NT2/D1 (cell line): ENCODE data around the gene SLIT3.
A peak's percentile ranks its signal among the peaks of the same experiment; 100 is the strongest.
"Not testable (repeated sequence)": the region's sequence is repeated elsewhere in the genome, so short reads cannot be mapped to it uniquely, and the experiment has no call there.

Source experiments
- DNase-seq: peaks from one replicate; pipeline ENCODE4 v3.0.0-alpha.2; 2011; ENCODE audit warnings: low read depth, low spot score
- H3K27me3 ChIP-seq: 2 replicates; pipeline ENCODE4 v1.6.0; 2011; ENCODE audit warnings: mild to moderate bottlenecking; ENCODE audit not compliant: insufficient read length, insufficient read depth
- H3K36me3 ChIP-seq: 2 replicates; pipeline ENCODE4 v1.6.1; 2011; ENCODE audit warnings: mild to moderate bottlenecking, low read length, mixed read lengths; ENCODE audit not compliant: insufficient read depth, insufficient read length
- H3K4me1 ChIP-seq: 2 replicates; pipeline ENCODE4 v1.5.1; 2011; ENCODE audit not compliant: insufficient read depth, insufficient read length
- H3K4me3 ChIP-seq: 2 replicates; pipeline ENCODE4 v1.5.1; 2011; ENCODE audit warnings: low read depth; ENCODE audit not compliant: insufficient read length
- H3K9ac ChIP-seq: 2 replicates; pipeline ENCODE4 v1.6.0; 2011; ENCODE audit warnings: low read depth; ENCODE audit not compliant: insufficient read length
- H3K9me3 ChIP-seq: 2 replicates; pipeline ENCODE4 v1.5.1; 2011; ENCODE audit warnings: mild to moderate bottlenecking, low read length; ENCODE audit not compliant: insufficient read depth
- SUZ12 ChIP-seq: IDR thresholded peaks from 2 replicates; pipeline ENCODE4 v1.6.1; 2011; ENCODE audit not compliant: insufficient read length, insufficient read depth; ENCODE audit errors: extremely low read depth
- YY1 ChIP-seq: IDR thresholded peaks from 2 replicates; pipeline ENCODE4 v1.6.1; 2011; ENCODE audit not compliant: insufficient read length, insufficient read depth
- ZNF274 ChIP-seq: IDR thresholded peaks from 2 replicates; pipeline ENCODE4 v1.6.1; 2011; ENCODE audit warnings: mild to moderate bottlenecking, low read depth, low read length

SLIT3 gene

GRCh38 chr5:169116961-169117461 lies 183.9 kb downstream of the SLIT3 start:
- H3K4me1 ChIP-seq = no peaks in the 10 kb centered on the region
- H3K9ac ChIP-seq = no peak overlapping the region
- no peaks in the 10 kb centered on the region for H3K27me3 ChIP-seq
- H3K9me3 ChIP-seq = no peaks in the 10 kb centered on the region
- peak; percentile 67 for DNase-seq
- no peak for TF ChIP-seq SUZ12
- no peak for TF ChIP-seq YY1
- no peak for TF ChIP-seq ZNF274
- no peak overlapping the region for H3K4me3 ChIP-seq
- H3K36me3 ChIP-seq = no peaks in the 10 kb centered on the region

- Histone ChIP-seq H3K4me3 (no peak overlapping the region), H3K4me1 (no peaks in the 10 kb centered on the region), H3K9ac (no peak overlapping the region), H3K27me3 (no peaks in the 10 kb centered on the region), H3K36me3 (no peaks in the 10 kb centered on the region), H3K9me3 (no peaks in the 10 kb centered on the region)
- no peak for DNase-seq
- TF ChIP-seq ZNF274 = no peak
- TF ChIP-seq YY1 = no peak
- TF ChIP-seq SUZ12 = no peak
Measured at GRCh38 chr5:169115461-169116124, 185.3 kb downstream of the SLIT3 start.

GRCh38 chr5:169114466-169115065 lies 186.4 kb downstream of the SLIT3 start:
- H3K27me3 ChIP-seq = no peaks in the 10 kb centered on the region
- no peak overlapping the region for H3K9ac ChIP-seq
- no peaks in the 10 kb centered on the region for H3K36me3 ChIP-seq
- TF ChIP-seq YY1 (no peak), SUZ12 (no peak), ZNF274 (no peak)
- no peak overlapping the region for H3K4me3 ChIP-seq
- no peaks in the 10 kb centered on the region for H3K4me1 ChIP-seq
- peaks cover 4% of the 10 kb centered on the region; the same call in 1 of the 2 replicates for H3K9me3 ChIP-seq
- no peak for DNase-seq

GRCh38 chr5:169112016-169112415 lies 188.9 kb downstream of the SLIT3 start:
- no peaks in the 10 kb centered on the region for H3K4me1 ChIP-seq
- H3K9me3 ChIP-seq = peaks cover 4% of the 10 kb centered on the region; the same call in 1 of the 2 replicates
- no peak for TF ChIP-seq YY1
- TF ChIP-seq ZNF274 = no peak
- TF ChIP-seq SUZ12 = no peak
- H3K9ac ChIP-seq = no peak overlapping the region
- no peaks in the 10 kb centered on the region for H3K27me3 ChIP-seq
- H3K4me3 ChIP-seq = no peak overlapping the region
- no peaks in the 10 kb centered on the region for H3K36me3 ChIP-seq
- no peak for DNase-seq

- H3K4me3 ChIP-seq = no peak overlapping the region
- DNase-seq = no peak
- no peaks in the 10 kb centered on the region for H3K27me3 ChIP-seq
- peaks cover 4% of the 10 kb centered on the region; the same call in 1 of the 2 replicates for H3K9me3 ChIP-seq
- no peaks in the 10 kb centered on the region for H3K4me1 ChIP-seq
- TF ChIP-seq SUZ12 = no peak
- TF ChIP-seq YY1 = no peak
- TF ChIP-seq ZNF274 = no peak
- H3K36me3 ChIP-seq = no peaks in the 10 kb centered on the region
- no peak overlapping the region for H3K9ac ChIP-seq
Measured at GRCh38 chr5:169106911-169107706, 193.8 kb downstream of the SLIT3 start.

GRCh38 chr5:169105582-169105981 lies 195.4 kb downstream of the SLIT3 start:
- H3K27me3 ChIP-seq, H3K4me1 ChIP-seq, H3K4me3 ChIP-seq, DNase-seq, H3K36me3 ChIP-seq, H3K9ac ChIP-seq, H3K9me3 ChIP-seq: not testable (repeated sequence)

- no peaks in the 10 kb centered on the region for H3K36me3 ChIP-seq
- H3K9me3 ChIP-seq = no peaks in the 10 kb centered on the region; the same call in 1 of the 2 replicates
- peaks cover 5% of the 10 kb centered on the region for H3K4me1 ChIP-seq
- no peak overlapping the region for H3K9ac ChIP-seq
- no peak overlapping the region for H3K4me3 ChIP-seq
- DNase-seq = no peak
- no peaks in the 10 kb centered on the region for H3K27me3 ChIP-seq
- TF ChIP-seq YY1 (no peak), ZNF274 (no peak), SUZ12 (no peak)
Measured at GRCh38 chr5:169104937-169105494, 195.9 kb downstream of the SLIT3 start.
